Measurements from ENCODE around the gene OCA2. TPM values are rescaled to one million over a fixed set of nuclear protein-coding genes. Genes with fewer than 3 reads are reported as not detected.

Gene OCA2
- total RNA-seq, 1 donor from 2014 or later, result 0.25 TPM

GRCh38 chr15:27832237-27832596 lies 266.9 kb downstream of the OCA2 start:
- intact Hi-C loops (cut with DNase I), result loop anchor here (10.0 kb wide), 1 partner anchor 57 kb away; no protein-coding TSS in a partner anchor

GRCh38 chr15:27831384-27832236 lies 267.5 kb downstream of the OCA2 start:
- no peak overlapping the region for H3K27ac ChIP-seq
- H3K4me3 ChIP-seq, result no peak overlapping the region
- intact Hi-C loops (cut with DNase I), result loop anchor here (10.0 kb wide), 1 partner anchor 57 kb away; no protein-coding TSS in a partner anchor
- H3K9me3 ChIP-seq, result no peaks in the 10 kb centered on the region
- no peaks in the 10 kb centered on the region for H3K27me3 ChIP-seq
- TF ChIP-seq, protein P1, sequence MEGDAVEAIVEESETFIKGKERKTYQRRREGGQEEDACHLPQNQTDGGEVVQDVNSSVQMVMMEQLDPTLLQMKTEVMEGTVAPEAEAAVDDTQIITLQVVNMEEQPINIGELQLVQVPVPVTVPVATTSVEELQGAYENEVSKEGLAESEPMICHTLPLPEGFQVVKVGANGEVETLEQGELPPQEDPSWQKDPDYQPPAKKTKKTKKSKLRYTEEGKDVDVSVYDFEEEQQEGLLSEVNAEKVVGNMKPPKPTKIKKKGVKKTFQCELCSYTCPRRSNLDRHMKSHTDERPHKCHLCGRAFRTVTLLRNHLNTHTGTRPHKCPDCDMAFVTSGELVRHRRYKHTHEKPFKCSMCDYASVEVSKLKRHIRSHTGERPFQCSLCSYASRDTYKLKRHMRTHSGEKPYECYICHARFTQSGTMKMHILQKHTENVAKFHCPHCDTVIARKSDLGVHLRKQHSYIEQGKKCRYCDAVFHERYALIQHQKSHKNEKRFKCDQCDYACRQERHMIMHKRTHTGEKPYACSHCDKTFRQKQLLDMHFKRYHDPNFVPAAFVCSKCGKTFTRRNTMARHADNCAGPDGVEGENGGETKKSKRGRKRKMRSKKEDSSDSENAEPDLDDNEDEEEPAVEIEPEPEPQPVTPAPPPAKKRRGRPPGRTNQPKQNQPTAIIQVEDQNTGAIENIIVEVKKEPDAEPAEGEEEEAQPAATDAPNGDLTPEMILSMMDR (IDR thresholded peaks at IDR 0.05), result no peak
- TF ChIP-seq POLR2A (IDR thresholded peaks at IDR 0.05) (no peak), POLR2AphosphoS5 (IDR thresholded peaks at IDR 0.05; ENCODE audit: insufficient read depth in 1 of 2, low read depth in 1 of 2) (no peak)
- peak; percentile 69 to 79 for DNase-seq (ENCODE audit: extremely low spot score in 2 of 2)
- peaks cover 5% of the 10 kb centered on the region for H3K4me1 ChIP-seq
- no peaks in the 10 kb centered on the region for H3K36me3 ChIP-seq

More at GRCh38 chr15:27832237-27832596, 266.9 kb downstream of the OCA2 start:
- DNase-seq (ENCODE audit: extremely low spot score in 2 of 2), result peak in 1 of 2 donors; percentile 64
- H3K27me3 ChIP-seq, result no peaks in the 10 kb centered on the region
- H3K27ac ChIP-seq, result no peak overlapping the region
- H3K4me1 ChIP-seq, result no peaks in the 10 kb centered on the region
- TF ChIP-seq, protein P1 (IDR thresholded peaks at IDR 0.05), result no peak
- TF ChIP-seq POLR2A (IDR thresholded peaks at IDR 0.05) (no peak), POLR2AphosphoS5 (IDR thresholded peaks at IDR 0.05; ENCODE audit: insufficient read depth in 1 of 2, low read depth in 1 of 2) (no peak)
- H3K36me3 ChIP-seq, result no peaks in the 10 kb centered on the region
- no peaks in the 10 kb centered on the region for H3K9me3 ChIP-seq
- no peak overlapping the region for H3K4me3 ChIP-seq

- Histone ChIP-seq H3K4me1 (peaks cover 9% of the 10 kb centered on the region), H3K4me3 (no peak overlapping the region), H3K27me3 (no peaks in the 10 kb centered on the region), H3K27ac (no peak overlapping the region), H3K36me3 (no peaks in the 10 kb centered on the region), H3K9me3 (no peaks in the 10 kb centered on the region)
- intact Hi-C loops (cut with DNase I), result no loop called here
- TF ChIP-seq POLR2AphosphoS5 (IDR thresholded peaks at IDR 0.05; ENCODE audit: insufficient read depth in 1 of 2, low read depth in 1 of 2), result no peak
- TF ChIP-seq POLR2A (IDR thresholded peaks at IDR 0.05), result no peak
- TF ChIP-seq, protein P1 (IDR thresholded peaks at IDR 0.05), result no peak
- DNase-seq (ENCODE audit: extremely low spot score in 2 of 2), result peak; percentile 58 to 64
Measured at GRCh38 chr15:27828746-27829145, 270.4 kb downstream of the OCA2 start.

- intact Hi-C loops (cut with DNase I), result no loop called here
- Histone ChIP-seq H3K36me3 (no peaks in the 10 kb centered on the region), H3K27me3 (no peaks in the 10 kb centered on the region), H3K4me3 (peak overlapping the region in 1 of 2 donors; percentile 5), H3K4me1 (peaks cover 9% of the 10 kb centered on the region), H3K27ac (no peak overlapping the region), H3K9me3 (no peaks in the 10 kb centered on the region)
- TF ChIP-seq POLR2AphosphoS5 (IDR thresholded peaks at IDR 0.05; ENCODE audit: insufficient read depth in 1 of 2, low read depth in 1 of 2) (no peak), POLR2A (IDR thresholded peaks at IDR 0.05) (no peak)
- DNase-seq (ENCODE audit: extremely low spot score in 2 of 2), result peak in 1 of 2 donors; percentile 64
Measured at GRCh38 chr15:27826902-27827714, 272.0 kb downstream of the OCA2 start.

DNA sequence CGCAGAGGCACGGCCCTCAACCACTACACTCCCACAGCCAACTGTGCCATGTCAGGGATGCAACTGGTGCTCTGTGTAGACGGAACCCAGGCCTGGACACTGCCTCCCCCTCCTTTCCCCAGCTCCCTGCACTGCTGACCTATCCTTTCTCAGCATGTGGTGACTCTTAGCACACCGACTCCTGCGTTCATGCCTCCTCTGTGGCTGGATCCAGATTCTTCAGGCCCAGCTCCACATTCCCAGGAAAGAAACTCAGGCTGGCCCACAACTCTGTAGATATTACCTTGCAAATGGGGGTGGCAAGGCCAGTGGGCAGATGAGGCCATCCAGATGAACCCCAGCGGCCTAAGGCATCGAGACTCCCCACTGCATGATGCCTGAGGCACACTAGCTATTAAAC lies 272.7 kb downstream of the OCA2 start:
- Histone ChIP-seq H3K27ac (no peak overlapping the region), H3K4me1 (peaks cover 9% of the 10 kb centered on the region), H3K4me3 (no peak overlapping the region), H3K36me3 (no peaks in the 10 kb centered on the region), H3K27me3 (no peaks in the 10 kb centered on the region), H3K9me3 (no peaks in the 10 kb centered on the region)
- intact Hi-C loops (cut with DNase I), result no loop called here
- TF ChIP-seq, protein P1 (IDR thresholded peaks at IDR 0.05), result no peak
- TF ChIP-seq POLR2A (IDR thresholded peaks at IDR 0.05), result no peak
- TF ChIP-seq POLR2AphosphoS5 (IDR thresholded peaks at IDR 0.05; ENCODE audit: insufficient read depth in 1 of 2, low read depth in 1 of 2), result no peak
- DNase-seq (ENCODE audit: extremely low spot score in 2 of 2), result peak in 1 of 2 donors; percentile 43

Measured in vagina (tissue), 2 donors.